NCI-H1092 treated with DMSO at 0.1 percent for 48 hours (cell line): ENCODE data around the gene JAKMIP3.

Experiments used
- DNase-seq: peaks from one replicate; lab custom pipeline; 2025; lab: John Stamatoyannopoulos, UW

JAKMIP3 gene

DNA sequence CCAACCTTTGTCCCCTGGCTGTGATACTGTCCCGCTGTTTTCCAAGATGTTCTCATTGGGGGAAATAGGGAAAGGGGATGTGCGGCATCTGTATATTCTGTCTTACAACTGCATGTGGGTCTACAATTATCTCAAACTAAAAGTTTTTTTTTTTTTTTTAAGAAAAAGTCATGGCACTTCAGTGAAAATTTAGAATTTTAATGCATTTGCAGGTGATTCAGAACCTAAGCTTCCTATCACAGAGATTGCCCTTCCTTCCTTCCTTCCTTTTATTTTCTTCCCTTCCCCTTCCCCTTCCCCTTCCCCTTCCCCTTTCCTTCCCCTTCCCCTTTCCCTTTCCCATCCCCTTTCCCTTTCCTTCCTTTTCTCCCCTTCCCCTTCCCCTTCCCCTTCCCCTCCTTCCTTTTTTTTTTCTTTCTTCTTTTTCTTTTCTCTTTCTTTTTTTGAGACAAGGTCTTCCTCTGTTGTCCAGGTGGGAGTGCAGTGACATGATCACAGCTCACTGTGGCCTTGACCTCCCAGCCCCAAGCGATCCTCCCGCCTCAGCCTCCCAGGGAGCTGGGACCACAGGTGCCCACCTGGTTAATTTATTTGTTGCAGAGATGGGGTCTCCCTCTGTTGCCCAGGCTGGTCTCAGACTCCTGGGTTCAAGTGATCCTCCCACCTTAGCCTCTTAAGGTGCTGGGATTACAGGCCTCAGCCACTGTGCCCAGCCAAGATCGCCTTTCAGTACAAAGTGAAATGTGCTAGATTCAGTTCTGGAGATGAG lies 32.0 kb downstream of the JAKMIP3 start:
- no peak for DNase-seq

DNA sequence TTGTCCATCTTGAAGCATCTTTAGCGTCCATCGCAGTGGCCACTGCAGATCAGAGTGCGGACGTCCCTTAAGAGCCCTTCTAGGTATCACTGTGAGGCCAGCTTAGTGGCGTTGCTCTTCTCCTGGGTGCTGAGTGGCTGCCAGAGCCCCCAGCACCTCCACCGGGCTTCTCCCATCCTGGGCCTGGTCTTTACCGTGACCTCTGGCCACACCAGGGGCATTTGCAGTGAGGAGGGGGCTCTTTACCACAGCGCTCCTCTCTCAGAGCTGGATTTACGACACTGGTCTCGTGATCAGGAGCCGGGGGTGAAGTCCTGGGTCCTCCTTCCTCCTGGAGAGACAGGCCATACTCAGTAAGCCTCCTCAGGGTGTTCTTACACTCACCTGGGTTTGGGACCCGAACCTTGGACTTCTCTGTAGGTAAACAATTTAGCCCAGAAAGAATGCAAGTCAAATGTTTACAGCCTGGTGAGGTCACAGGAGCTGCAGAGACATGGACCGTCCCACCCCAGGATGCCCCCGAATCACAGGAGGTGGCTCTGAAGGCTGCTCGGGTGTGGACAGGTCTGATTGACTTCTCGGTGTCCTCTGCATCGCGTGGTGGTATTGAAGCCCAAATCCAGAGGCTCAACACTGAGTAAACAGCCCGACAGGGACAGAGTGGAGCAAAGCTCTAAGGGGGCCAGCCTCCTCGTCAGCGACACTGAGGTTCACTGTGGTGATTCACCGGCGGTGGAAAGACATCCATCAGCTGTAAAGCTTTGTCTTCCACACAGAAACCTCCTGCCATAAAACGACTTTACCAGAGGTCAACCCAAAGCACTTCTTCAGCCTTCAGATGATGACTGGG lies 33.0 kb downstream of the JAKMIP3 start:
- DNase-seq, result no peak

DNA sequence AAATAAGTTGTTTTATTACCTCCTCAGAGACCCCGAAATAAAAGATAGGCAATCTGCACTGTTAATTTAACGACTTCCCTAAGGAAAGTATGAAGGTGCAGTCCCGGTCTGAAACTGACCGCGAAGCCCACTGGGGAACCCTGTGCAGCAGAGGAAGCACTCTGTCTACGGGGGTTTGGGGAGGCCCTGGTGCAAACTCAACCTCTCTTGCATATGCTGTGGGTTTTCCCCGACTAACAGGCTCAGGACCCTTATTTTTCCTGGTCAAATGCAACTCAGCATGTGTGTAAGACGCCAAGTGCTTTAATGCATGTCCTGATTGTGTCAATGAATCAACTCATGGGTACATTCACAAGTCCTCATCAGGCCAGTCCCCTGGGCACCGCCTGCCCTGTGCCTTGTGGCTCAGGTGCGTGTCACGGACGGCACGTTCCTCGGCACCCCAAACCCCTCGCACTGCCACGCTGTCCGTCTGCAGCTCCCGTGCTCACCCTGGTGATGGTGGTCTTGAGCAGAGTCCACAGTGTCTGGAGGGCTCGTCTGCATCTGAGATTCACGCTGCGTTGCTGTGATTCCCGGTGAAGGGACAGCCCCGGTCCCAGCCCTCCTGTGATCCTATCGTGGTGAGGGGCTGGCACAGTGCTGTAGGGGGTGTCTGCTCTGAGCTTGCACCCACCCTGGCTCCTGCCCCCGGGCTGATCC lies 33.8 kb downstream of the JAKMIP3 start:
- no peak for DNase-seq

DNA sequence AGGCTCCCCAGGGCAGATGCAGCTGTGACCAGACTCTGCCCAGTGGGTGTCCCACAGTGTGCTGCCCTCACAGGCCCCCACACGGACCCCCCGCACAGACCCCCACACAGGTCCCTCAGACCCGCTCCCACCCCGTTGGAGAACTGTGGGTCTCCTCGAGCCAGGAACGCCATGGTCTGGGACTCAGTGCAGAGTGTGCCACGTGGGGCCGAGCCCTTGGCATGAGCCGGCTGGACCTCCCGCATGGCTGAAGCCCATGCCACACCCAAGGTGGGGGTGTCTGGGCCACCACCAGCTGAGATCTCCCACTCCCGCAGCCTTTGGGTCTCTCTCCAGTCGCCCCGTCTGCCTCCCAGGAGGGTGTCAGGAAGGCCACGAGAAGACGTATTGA lies 34.3 kb downstream of the JAKMIP3 start:
- DNase-seq, result no peak

DNA sequence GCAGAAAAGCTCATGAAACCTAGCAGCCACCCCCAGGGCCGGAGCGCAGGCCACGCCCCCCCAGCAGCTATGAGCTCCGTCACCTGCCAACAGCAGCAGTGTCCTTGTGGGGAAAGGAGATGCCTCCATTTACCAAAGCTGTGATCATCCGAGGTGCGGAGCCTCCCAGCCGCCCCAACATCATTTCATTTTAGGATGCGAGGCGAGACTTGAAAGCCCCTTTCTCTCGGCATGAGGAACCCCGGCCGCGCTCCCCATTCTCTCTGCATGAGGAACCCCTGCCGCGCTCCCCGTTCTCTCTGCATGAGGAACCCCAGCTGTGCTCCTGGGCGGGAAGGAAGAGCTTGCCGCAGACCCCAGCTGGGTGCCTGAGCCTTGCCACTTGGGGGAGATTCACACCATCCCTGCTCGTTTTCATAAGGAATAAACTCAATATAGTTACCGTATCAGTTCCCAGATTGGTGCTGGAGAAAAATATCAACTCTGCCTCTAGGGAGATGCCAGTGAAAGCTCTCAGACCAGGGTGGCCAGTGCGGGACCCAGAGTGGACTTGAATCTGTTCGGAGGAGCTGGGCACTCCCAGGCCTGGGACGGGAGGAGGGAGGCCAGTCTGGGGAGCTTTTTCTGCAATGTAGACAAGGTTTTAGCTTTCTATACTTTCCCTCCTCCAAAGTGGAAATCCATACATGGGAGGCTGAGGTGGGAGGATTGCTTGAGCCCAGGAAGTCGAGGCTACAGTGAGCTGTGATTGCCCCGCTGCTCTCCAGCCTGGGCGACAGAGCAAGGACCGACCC lies 35.0 kb downstream of the JAKMIP3 start:
- DNase-seq, result no peak

DNA sequence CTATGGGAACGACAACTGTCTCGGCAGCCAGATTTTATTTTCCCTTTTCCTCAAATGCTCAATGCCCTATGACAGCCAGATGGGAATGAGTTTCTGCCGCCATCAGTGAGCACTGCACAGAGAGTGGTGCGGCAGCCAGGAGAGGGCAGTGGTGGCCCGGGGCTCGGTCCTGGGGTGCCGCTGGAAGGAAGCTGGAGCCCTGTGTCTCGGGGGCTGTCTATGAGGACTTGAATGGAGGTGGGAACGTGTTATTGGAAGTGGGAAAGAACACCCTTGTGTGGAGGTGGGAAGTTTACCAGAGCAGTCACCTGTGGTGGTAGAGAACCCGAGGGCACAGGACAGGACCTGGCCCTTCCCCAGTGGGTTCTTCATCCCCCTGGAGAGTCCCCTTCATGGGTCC lies 35.8 kb downstream of the JAKMIP3 start:
- no peak for DNase-seq

DNA sequence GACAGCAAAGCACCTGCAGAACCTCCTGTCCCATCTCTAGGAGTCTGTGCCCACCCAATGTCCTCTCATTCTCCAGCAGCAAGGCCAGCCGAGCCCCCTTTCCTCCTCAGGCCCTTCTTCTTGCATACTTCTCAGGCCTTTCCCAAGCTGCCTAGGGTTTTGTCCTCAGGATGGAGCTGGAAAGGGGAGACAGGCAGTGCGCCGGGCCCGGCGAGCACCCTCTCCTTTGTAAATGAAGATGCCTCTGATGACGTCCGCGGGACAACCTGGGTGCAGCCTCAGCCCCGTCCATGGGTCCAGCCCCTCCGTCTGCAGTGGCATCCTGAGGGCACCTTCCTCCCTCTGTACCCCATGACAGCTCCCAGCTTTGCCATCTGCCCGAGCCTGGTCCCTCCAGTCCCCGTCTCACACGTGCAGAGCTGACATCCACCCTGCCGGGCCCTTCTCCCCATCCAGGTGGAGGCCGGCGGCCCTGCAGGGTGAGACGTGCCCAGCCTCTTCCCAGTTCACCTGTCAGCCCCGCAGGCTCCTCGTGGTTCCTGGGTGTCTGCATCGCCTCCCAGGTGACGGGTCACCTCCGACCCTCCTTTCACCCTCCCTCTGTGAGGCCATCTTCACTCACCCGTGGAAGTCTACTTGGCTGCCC lies 36.4 kb downstream of the JAKMIP3 start:
- DNase-seq, result no peak

DNA sequence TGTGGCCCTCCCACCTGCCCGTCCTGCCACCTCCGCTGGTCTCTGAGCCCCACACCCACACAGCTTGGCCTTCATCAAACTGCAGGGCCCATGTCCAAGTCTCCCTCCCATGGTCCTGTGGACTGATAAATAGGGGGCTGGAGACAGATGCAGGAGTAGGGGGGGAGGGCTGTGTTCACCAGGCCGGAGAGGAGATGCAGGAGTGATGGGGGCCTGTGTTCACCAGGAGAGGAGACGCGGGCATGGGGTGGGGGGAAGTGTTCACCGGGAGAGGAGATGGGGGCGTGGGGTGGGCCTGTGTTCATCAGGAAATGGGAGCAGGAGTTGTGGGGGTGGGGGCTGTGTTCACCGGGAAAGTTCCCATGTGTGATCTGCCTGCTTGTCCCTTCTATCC lies 37.0 kb downstream of the JAKMIP3 start:
- no peak for DNase-seq

DNA sequence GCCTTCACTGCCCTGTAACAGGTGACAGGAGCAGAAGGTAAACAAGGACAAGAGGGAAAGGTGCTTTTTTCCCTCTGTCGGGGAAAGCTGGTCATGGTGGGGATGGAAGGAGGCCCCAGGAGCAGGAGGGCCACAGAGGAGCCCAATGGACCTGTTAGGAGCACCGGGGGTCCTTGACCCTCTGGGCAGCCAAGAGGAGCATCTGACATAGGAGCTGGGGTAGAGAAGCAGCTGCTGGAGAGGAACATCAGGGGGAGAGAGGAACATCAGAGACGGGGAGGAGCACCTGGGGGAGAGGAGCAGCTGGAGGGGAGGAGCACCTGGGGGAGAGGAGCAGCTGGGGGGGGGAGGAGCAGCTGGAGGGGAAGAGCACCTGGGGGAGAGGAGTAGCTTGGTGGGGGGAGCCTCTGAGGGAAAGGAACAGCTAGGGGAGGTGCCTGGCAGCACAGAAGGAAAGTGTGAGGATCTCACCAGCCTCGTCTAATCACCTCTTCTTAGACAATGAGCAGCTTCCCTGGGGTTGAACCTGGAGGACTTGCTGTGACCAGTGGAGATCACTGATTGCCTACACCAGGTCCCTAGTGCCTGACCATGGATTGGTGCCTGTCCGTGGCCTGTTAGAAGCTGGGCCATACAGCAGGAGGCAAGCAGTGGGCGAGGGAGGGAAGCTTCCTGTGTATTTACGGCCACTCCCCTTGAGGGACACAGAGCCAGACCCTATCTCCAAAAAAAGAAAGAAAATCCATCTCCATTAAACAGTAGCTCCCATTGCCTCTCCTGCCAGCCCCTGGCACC lies 37.6 kb downstream of the JAKMIP3 start:
- no peak for DNase-seq

DNA sequence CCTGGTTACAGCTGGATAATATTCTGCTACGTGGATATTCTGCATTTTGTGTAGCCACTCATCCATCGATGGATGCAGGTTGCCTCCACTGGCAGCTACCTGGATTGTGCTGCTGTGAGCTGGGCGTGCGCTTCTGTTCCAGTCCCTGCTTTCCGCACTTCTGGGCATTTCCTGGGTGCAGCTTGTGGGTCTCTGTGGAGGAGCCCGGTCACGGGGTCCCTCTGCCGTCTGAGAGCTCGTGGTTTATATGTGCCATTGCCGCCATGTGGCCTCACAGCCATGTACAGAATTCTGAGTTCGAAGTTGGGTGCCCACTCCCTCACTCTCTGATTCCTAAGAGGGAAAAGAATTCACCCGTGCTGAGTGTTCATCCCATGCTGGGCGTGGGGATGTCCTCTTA lies 38.3 kb downstream of the JAKMIP3 start:
- no peak for DNase-seq

DNA sequence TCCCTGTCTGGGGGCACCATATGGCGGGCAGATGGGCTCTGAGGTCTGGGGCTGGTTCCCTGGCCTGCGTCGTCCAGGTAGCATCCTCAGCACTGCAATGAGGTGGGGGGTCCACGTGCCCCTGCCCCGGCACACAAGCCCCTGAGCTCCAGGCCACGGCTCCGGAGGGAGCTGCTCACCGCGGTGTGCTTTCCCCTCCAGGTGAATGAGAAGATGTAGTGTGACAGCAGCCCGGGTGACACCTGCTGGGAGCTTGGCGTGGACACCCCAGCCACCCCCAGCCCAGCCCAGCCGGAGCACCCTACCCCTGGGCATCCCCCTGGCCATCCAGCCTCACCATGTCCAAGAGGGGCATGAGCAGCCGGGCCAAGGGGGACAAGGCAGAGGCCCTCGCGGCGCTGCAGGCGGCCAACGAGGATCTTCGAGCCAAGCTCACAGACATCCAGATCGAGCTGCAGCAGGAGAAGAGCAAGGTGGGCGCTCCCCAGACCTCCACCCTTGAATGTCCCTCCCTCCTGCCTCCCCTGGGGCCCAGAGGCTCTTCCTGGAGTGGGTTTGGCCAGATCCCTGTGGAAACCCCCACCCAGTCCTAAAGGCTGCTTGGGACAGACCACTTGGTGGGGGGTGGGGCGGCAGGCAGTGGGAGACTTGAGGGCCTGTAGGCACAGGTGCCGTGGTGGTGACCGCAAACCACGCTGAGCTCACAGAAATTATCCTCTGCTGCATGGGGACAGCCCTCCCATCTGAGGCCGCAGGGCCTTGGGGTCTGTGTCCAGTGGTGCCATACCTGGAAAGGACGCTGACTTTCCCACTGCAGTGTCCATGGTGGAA lies 38.9 kb downstream of the JAKMIP3 start:
- no peak for DNase-seq

DNA sequence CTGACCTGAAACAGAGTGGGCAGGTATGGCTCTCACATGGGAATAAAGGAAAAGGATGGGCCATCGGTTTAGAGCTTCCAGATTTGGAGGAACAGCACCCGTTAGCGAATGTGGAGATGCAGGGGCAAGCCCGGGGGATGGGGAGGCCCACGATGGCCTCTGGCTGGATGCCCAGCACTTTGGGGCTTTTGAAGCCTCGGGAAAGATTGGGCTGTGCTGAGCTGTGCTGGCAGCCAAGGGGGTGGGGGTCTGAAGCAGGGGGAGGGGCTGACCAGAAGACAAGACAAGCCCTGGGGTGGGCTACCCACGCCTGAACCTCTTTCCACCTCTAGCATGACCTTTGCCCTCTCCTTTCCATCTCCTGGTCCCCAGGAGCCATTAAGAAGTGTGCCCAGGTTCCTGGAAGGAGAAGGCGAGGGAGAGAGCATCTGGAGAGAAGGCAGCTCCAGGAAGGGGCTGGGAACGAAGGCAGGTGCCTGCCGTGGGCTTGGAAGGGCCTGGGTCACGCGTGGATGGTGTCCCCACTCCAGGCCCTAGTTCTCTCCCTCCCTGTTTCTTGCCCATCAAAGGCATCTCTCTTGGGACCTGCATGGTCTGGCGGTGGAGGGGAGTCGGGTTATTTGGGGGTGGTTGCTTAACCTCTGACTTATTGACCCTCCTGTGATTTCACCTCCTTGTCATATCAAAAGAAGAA lies 39.7 kb downstream of the JAKMIP3 start:
- DNase-seq, result no peak

DNA sequence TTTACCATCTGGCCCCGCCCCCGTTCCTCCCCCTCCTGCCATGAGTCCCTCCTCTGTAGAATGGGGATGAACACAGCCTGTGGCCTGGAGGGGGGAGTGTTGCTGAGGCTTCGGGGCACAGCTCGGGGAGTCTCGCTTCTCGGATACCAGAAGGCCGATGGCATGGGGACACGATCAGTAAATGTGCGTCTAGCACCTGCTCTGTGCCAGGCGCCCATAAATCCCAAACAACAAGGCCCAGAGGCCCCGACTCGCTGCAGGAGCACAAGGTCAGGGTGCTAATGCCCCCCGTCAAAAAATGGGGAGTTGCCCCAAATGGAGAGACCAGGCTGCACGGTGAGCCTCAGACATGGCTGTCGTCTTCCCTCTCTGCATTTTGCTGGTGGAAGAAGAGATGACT lies 40.7 kb downstream of the JAKMIP3 start:
- no peak for DNase-seq

DNA sequence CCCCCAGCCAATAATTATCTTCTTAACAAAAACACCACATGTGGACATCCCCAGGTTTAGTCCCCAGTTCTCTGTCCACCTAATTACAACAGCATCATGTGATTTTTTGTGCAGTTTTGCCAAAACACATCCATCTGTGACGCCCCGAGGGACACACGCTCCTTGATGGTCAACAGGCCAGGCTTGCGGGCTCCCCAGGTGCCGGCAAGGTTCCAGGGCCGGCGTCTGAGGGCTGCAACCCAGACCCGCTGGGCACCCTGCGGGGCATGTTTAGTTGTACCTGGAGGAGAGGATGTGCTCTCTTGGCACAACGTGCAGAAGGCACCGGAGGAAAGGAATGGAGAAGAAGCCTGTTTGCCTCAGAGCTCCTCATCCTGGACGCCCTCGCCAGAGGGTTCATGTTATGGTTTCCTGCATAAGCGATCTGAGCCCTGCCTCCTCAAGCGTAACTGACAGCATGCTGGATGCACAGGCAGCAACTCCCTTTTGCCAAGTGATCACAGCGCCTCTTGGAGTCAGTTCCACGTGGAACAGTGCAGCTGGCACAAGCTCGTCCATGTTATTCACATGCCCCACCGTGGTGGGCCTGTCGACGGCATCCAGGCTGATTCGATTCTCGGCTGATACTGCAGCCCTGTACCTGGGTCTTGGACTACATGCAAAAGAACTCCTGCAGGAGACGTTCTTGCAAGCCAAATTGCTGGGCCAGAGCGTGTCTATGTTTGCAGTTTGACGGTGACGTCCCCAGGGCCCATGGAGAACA lies 41.6 kb downstream of the JAKMIP3 start:
- DNase-seq, result peak; percentile 38

DNA sequence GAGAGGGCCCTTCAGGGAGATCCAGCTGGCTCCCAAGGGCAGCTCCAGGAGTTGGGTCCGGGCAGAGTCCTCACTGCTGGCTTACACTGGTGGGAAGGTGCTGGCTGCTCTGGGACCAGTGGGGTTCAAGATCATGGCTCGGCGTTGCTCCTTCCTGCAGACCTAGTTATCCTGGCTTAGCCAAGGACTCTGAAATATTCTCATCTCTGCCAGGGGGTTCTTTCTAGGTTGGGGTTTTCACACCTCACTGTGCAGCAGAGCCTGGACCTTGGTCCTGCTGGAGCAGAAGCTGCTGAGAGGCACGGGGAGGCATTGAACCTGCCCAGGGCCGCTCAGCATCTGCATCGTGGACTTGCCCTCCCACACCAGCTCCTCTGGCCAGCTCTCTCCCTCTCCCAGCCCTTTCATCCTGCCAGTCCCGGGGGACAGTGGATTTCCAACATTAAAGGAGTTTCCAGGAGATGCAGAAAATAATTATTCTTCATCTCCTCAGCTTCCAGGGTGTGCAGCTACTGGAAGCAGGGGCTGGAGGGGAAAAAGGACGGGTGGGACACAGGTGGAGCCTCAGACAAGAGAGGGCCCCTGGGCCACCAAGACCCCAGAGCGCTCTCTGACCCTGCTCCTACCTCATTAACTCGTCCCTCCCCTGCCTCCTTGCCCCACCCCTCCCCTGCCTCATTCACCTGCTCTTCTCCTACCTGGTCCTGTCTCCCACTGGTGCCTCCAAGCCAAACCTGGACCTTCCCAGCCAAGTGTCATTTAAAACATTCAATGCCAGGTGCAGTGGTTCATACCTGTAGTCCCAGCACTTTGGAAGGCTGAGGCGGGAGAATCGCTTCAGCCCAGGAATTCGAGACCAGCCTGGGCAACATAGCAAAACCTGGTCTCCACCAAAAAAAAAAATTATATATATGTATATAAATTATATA lies 42.5 kb downstream of the JAKMIP3 start:
- no peak for DNase-seq

DNA sequence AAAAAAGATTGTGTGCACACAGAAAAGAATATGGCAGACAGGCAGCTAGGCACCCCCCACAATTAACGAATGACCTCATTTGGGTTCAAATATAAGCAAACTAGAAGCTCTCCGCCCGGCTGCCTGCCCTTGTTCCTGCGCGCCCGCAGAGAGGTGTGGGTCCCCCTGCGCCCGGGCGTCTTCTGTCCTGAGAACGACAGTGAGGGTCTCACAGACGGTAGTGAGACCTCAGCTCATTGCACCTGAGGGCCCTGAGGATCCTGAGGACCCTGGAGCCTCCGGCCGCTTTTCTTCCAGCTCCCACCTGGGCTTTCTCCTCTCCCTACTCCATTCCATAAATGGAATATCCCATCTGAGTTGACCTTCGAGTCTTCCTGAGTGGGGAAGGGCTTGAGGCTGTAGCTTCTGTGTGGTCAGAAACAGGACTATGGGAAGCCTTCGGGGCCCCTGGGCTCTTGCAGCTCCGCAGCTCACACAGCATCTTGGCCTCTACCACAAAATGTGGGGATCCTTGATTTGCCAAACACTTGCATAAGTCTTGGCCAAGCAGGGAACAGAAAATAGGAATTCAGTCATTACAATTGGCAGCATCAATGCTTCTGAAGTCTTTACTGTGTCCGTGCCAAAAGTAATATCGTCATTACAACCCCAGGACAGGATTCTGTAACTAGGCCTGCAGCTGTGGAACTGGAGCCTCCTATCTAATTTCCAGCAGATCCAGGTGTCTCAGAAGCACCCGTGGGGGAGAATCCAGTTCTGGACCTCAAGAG lies 43.8 kb downstream of the JAKMIP3 start:
- DNase-seq, result no peak
